Measurements from ENCODE around the gene AAGAB. TPM values are rescaled to one million over a fixed set of nuclear protein-coding genes. Genes with fewer than 3 reads are reported as not detected.
"Not testable (repeated sequence)": the region's sequence is repeated elsewhere in the genome, so short reads cannot be mapped to it uniquely, and the experiment has no call there.

AAGAB gene, protein sequence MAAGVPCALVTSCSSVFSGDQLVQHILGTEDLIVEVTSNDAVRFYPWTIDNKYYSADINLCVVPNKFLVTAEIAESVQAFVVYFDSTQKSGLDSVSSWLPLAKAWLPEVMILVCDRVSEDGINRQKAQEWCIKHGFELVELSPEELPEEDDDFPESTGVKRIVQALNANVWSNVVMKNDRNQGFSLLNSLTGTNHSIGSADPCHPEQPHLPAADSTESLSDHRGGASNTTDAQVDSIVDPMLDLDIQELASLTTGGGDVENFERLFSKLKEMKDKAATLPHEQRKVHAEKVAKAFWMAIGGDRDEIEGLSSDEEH
- 13.6 TPM for total RNA-seq

DNA sequence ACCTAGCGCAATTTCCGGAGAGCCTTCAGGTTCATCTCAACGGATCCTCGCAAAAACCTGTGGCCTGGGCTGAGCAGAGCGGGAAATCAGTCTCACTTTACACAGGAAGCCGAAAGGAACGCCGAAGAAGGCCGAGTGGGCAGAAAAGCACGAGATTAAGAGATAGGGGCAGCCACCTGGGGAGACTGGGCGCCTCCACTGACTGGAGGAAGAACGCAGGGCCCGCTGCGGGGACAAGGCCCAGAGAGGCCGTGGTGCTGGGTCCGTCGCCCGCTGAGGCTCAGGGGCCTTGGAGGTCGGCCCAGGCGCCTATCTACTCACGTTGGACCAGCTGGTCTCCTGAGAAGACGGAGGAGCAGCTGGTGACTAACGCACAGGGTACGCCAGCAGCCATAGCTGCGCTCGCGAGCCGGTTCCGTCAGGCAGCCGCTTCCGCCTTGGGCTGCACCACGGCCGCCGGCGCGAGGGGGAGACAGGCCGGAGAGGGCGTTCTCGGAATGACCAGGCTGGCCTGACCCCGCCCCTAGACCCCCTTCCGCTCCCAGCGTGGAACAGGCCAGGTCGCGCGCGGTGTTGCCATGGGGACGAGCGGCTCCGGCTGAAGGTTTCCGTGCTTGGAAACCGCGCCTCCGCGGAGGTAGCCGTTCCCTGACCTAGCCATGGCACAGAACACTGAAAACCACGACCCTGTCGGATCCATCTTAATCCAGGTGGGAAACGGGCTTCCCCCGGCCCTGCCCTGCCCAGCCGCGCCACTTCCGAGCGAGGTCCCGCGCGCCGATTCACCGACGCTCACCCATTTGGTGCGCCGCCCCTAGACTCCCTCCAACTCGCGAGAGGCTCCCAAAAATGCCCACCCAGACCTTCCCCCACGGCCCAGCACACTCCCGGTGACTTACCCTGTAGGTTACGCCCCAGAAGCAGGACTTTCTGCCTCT is at the start of gene AAGAB, which contains the start of gene IQCH:
AAGAB (minus strand) TSS at position 424 of the 938 bp plus-strand sequence; CDS start at position 394, 30 bp downstream.
IQCH (plus strand) TSS at position 549 of the 938 bp plus-strand sequence; CDS start at position 660, 111 bp downstream.
- peaks cover 8 to 22% (median 8%) of the 10 kb centered on the region in 3 donors for H3K4me1 ChIP-seq (ENCODE audit: control insufficient read depth in 3 of 3, insufficient read depth in 3 of 3, low read length in 3 of 3)
- H3K27ac ChIP-seq (ENCODE audit: low read depth, low read length) = peak within 1 kb of the TSS; percentile 89
- H3K9ac ChIP-seq (ENCODE audit: low read depth in 1 of 3, low read length in 3 of 3) = peak within 1 kb of the TSS; percentile 92 to 97 (median 97)
- H3K4me3 ChIP-seq (ENCODE audit: low read length in 3 of 3) = peak within 1 kb of the TSS; percentile 86 to 92 (median 92)
- no peaks in the 10 kb centered on the region for H3K36me3 ChIP-seq (ENCODE audit: control insufficient read depth in 3 of 3, insufficient read depth in 3 of 3, low read length in 3 of 3)
- H3K9me3 ChIP-seq (ENCODE audit: control insufficient read depth in 3 of 3, low read length in 3 of 3) = no peaks in the 10 kb centered on the region
- H3K27me3 ChIP-seq (ENCODE audit: control insufficient read depth in 3 of 3, insufficient read depth in 3 of 3, low read length in 3 of 3) = no peaks in the 10 kb centered on the region

DNA sequence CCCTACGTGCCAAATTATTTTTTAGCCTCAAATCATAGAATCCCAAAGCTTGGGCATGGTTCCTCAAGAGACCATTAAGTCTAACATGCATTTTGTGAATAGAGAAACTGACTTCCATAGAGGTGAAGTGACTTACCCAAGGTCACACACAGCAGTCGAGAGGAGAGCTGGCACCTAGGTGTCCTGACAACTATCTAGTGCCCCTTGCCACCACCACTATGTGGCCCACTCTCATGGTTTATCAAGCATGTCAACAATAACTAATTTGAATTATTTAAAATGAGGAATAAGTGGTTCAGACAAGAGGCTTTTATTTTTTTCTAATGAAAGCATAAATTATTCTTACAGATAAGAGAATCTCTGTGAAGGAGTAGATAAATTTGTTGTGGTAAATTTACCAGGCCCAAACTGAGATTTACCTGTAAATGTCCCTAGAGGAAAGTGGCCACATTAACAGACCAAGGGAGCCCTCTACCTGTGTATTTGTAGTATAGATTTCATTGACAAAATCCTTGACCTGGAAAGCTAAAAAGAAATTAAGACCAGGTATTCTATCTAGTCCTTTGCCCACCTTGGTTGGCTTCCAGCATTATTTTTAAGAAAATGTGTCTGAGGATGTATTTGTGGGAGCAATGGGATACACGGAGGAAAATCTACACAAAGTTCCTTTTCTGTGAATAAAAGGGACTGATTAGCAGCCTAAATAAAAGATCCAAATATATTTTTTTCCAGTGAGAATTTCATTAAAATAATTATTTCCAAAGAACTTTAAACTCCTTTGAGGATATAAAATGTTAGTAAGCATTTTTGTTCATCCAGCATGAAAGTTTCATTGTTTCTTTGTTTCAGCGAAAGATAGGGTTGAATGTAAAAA is 49.3 kb upstream of the AAGAB start:
- no peaks in the 10 kb centered on the region for H3K9me3 ChIP-seq (ENCODE audit: control insufficient read depth in 3 of 3, low read length in 3 of 3)
- H3K36me3 ChIP-seq (ENCODE audit: control insufficient read depth in 3 of 3, insufficient read depth in 3 of 3, low read length in 3 of 3) = no peaks in the 10 kb centered on the region
- no peak overlapping the region for H3K4me3 ChIP-seq (ENCODE audit: low read length in 3 of 3)
- H3K4me1 ChIP-seq (ENCODE audit: control insufficient read depth in 3 of 3, insufficient read depth in 3 of 3, low read length in 3 of 3) = no peaks in the 10 kb centered on the region
- H3K9ac ChIP-seq (ENCODE audit: low read depth in 1 of 3, low read length in 3 of 3) = no peak overlapping the region
- H3K27me3 ChIP-seq (ENCODE audit: control insufficient read depth in 3 of 3, insufficient read depth in 3 of 3, low read length in 3 of 3) = no peaks in the 10 kb centered on the region
- H3K27ac ChIP-seq (ENCODE audit: low read depth, low read length) = no peak overlapping the region

DNA sequence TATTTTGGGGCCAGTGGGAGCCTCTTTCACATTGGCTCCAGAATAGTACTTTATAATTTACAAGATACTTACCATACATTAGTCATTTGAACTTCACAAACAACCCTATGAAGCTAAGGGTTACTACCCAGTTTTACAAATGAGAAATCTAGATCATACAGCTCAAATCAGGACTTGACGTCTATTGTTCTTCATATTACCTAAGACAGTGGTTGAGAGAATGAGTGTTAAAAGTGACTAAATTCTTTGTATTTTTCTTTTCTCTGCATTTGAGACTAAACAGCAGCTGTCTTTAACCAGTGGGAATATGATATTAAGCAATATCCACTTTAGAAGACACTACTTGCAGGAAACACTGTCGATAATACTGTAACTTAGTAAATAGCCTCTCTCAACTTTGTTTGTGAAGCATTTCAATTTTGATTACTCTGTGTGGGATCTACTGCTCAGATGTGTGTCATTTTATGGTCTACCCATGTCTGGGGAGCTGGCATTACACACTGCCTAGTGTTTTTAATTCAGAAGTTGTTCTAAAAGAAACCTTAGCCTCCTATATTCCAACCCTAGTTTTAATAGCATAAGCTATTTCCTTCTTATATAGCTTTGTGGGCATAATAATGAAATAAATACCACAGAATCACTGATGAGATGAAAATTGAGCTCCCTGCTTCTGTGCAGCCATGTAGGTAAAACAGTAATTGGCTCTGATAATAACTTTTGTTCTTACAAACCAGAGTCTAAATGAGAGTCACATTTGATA is 46.0 kb upstream of the AAGAB start:
- no peaks in the 10 kb centered on the region for H3K9me3 ChIP-seq (ENCODE audit: control insufficient read depth in 3 of 3, low read length in 3 of 3)
- peaks cover 0 to 2% (median 0%) of the 10 kb centered on the region in 3 donors for H3K4me1 ChIP-seq (ENCODE audit: control insufficient read depth in 3 of 3, insufficient read depth in 3 of 3, low read length in 3 of 3)
- H3K27me3 ChIP-seq (ENCODE audit: control insufficient read depth in 3 of 3, insufficient read depth in 3 of 3, low read length in 3 of 3) = no peaks in the 10 kb centered on the region
- H3K9ac ChIP-seq (ENCODE audit: low read depth in 1 of 3, low read length in 3 of 3) = no peak overlapping the region
- no peak overlapping the region for H3K4me3 ChIP-seq (ENCODE audit: low read length in 3 of 3)
- no peaks in the 10 kb centered on the region for H3K36me3 ChIP-seq (ENCODE audit: control insufficient read depth in 3 of 3, insufficient read depth in 3 of 3, low read length in 3 of 3)
- peak overlapping the region; percentile 19 for H3K27ac ChIP-seq (ENCODE audit: low read depth, low read length)

DNA sequence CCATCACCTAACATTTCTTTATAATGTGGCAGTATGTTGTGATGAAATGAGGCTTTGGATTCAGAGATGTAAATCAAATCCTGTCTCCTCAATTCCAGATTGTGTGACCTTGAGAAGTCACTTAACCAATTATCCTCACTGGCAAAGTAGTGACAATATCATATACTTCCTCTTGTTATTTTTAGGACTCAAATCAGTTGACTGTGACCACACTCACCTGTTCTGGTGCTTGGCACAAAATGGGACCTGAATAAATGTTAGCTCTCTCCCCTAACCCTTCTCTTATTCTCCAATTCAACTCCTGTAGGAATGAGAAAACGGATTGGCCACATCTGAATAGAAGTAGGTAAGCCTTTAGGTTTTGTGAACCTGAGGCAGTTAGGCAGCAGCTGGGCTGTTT is 42.2 kb upstream of the AAGAB start:
- H3K9ac ChIP-seq (ENCODE audit: low read depth in 1 of 3, low read length in 3 of 3) = no peak overlapping the region
- no peaks in the 10 kb centered on the region for H3K36me3 ChIP-seq (ENCODE audit: control insufficient read depth in 3 of 3, insufficient read depth in 3 of 3, low read length in 3 of 3)
- H3K4me1 ChIP-seq (ENCODE audit: control insufficient read depth in 3 of 3, insufficient read depth in 3 of 3, low read length in 3 of 3) = peaks cover 0 to 2% (median 0%) of the 10 kb centered on the region in 3 donors
- no peaks in the 10 kb centered on the region for H3K27me3 ChIP-seq (ENCODE audit: control insufficient read depth in 3 of 3, insufficient read depth in 3 of 3, low read length in 3 of 3)
- no peak overlapping the region for H3K27ac ChIP-seq (ENCODE audit: low read depth, low read length)
- no peaks in the 10 kb centered on the region for H3K9me3 ChIP-seq (ENCODE audit: control insufficient read depth in 3 of 3, low read length in 3 of 3)
- no peak overlapping the region for H3K4me3 ChIP-seq (ENCODE audit: low read length in 3 of 3)

DNA sequence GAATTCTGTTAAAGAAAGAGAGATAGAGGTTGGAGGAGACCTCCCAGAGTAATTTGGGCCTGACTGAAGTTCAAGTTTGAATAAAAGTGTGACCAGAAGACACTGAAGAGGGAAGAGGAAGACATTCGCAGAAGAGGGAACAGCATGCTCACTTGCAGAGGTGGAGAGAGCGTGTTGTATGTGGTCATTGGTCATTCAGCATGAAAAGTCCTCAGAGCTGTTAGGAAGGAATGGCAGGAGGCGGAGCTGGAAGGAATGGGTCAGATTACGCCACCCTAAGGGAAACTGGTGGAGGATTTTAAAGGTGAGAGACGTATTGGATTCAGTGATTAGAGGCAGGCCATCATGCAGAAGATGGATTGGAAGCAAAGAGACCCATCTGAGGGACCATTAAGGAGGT is 41.7 kb upstream of the AAGAB start:
- Histone ChIP-seq H3K9me3 (ENCODE audit: control insufficient read depth in 3 of 3, low read length in 3 of 3) (no peaks in the 10 kb centered on the region), H3K27ac (ENCODE audit: low read depth, low read length) (no peak overlapping the region), H3K36me3 (ENCODE audit: control insufficient read depth in 3 of 3, insufficient read depth in 3 of 3, low read length in 3 of 3) (no peaks in the 10 kb centered on the region), H3K27me3 (ENCODE audit: control insufficient read depth in 3 of 3, insufficient read depth in 3 of 3, low read length in 3 of 3) (no peaks in the 10 kb centered on the region), H3K4me3 (ENCODE audit: low read length in 3 of 3) (no peak overlapping the region), H3K9ac (ENCODE audit: low read depth in 1 of 3, low read length in 3 of 3) (no peak overlapping the region), H3K4me1 (ENCODE audit: control insufficient read depth in 3 of 3, insufficient read depth in 3 of 3, low read length in 3 of 3) (peaks cover 0 to 2% (median 0%) of the 10 kb centered on the region in 3 donors)

DNA sequence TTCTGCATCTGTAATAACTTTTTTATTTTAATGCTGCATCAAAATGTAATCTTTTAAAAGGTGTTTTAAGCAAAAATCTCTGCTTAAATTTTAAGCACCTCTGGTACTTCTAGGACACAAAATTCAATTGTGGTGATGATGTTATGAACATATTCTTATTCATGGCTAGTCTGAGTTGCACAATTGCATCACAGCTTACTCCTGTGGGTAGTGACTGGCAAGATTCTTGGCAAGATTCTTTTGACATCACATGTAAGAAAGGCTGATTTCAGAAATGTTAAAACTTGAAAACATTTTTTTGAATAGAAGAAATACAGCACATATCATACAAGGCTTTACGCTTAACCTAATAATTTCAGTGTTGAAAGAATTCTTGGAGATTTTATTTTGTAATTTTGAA is 35.9 kb upstream of the AAGAB start:
- H3K4me3 ChIP-seq (ENCODE audit: low read length in 3 of 3) = no peak overlapping the region
- H3K9ac ChIP-seq (ENCODE audit: low read depth in 1 of 3, low read length in 3 of 3) = no peak overlapping the region
- H3K27ac ChIP-seq (ENCODE audit: low read depth, low read length) = no peak overlapping the region
- no peaks in the 10 kb centered on the region for H3K36me3 ChIP-seq (ENCODE audit: control insufficient read depth in 3 of 3, insufficient read depth in 3 of 3, low read length in 3 of 3)
- no peaks in the 10 kb centered on the region for H3K9me3 ChIP-seq (ENCODE audit: control insufficient read depth in 3 of 3, low read length in 3 of 3)
- H3K27me3 ChIP-seq (ENCODE audit: control insufficient read depth in 3 of 3, insufficient read depth in 3 of 3, low read length in 3 of 3) = no peaks in the 10 kb centered on the region
- no peaks in the 10 kb centered on the region for H3K4me1 ChIP-seq (ENCODE audit: control insufficient read depth in 3 of 3, insufficient read depth in 3 of 3, low read length in 3 of 3)

DNA sequence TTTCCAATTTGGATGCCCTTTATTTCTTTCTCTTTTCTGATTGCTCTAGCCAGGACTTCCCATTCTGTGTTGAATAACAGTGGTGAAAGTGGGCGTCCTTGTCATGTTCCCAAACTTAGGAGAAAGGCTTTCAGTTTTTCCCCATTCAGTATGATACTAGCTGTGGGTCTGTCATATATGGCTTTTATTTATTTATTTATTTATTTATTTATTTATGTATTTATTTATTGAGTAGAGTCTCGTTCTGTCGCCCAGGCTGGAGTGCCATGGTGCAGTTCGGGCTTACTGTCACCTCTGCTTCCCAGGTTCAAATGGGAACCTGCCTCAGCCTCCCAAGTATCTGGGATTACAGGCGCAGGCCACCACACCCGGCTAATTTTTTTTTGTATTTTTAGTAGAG is 31.9 kb upstream of the AAGAB start:
- H3K27me3 ChIP-seq (ENCODE audit: control insufficient read depth in 3 of 3, insufficient read depth in 3 of 3, low read length in 3 of 3); H3K27ac ChIP-seq (ENCODE audit: low read depth, low read length); H3K36me3 ChIP-seq (ENCODE audit: control insufficient read depth in 3 of 3, insufficient read depth in 3 of 3, low read length in 3 of 3); H3K9me3 ChIP-seq (ENCODE audit: control insufficient read depth in 3 of 3, low read length in 3 of 3); H3K9ac ChIP-seq (ENCODE audit: low read depth in 1 of 3, low read length in 3 of 3); H3K4me3 ChIP-seq (ENCODE audit: low read length in 3 of 3); H3K4me1 ChIP-seq (ENCODE audit: control insufficient read depth in 3 of 3, insufficient read depth in 3 of 3, low read length in 3 of 3): not testable (repeated sequence)

DNA sequence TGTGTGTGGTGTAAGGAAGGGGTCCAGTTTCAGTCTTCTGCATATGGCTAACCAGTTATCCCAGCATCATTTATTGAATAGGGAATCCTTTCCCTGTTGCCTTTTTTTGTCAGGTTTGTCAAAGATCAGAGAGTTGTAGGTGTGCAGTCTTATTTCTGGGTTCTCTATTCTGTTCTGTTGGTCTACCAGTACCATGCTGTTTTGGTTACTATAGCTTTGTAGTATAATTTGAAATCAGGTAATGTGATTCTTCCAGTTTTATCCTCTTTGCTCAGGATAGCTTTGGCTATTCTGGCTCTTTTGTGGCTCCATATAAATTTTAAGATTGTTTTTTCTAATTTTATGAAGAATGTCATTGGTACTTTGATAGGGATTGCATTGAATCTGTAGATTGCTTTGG is 31.2 kb upstream of the AAGAB start:
- H3K36me3 ChIP-seq (ENCODE audit: control insufficient read depth in 3 of 3, insufficient read depth in 3 of 3, low read length in 3 of 3); H3K4me3 ChIP-seq (ENCODE audit: low read length in 3 of 3); H3K27ac ChIP-seq (ENCODE audit: low read depth, low read length); H3K9me3 ChIP-seq (ENCODE audit: control insufficient read depth in 3 of 3, low read length in 3 of 3); H3K4me1 ChIP-seq (ENCODE audit: control insufficient read depth in 3 of 3, insufficient read depth in 3 of 3, low read length in 3 of 3); H3K27me3 ChIP-seq (ENCODE audit: control insufficient read depth in 3 of 3, insufficient read depth in 3 of 3, low read length in 3 of 3); H3K9ac ChIP-seq (ENCODE audit: low read depth in 1 of 3, low read length in 3 of 3): not testable (repeated sequence)

DNA sequence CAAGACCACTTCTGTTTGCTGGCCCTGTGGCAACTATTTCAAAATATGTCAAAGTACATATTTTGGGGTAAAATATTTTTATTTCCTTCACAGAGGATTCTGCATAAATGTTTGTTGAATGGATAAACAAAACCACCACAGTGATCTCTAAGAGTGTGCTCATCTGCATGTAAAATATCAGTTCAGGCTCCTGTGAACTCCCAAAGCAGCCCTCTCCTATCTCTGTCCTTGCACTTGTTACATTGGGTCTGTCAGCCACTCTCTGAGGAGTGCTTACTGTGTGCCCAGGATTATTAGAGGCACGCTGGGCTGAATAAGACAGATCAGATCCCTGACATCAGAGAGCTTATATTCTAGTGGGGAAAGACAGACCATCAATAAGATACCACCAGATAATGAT is 27.3 kb upstream of the AAGAB start:
- Histone ChIP-seq H3K4me1 (ENCODE audit: control insufficient read depth in 3 of 3, insufficient read depth in 3 of 3, low read length in 3 of 3) (no peaks in the 10 kb centered on the region), H3K36me3 (ENCODE audit: control insufficient read depth in 3 of 3, insufficient read depth in 3 of 3, low read length in 3 of 3) (no peaks in the 10 kb centered on the region), H3K9me3 (ENCODE audit: control insufficient read depth in 3 of 3, low read length in 3 of 3) (no peaks in the 10 kb centered on the region), H3K4me3 (ENCODE audit: low read length in 3 of 3) (no peak overlapping the region), H3K27ac (ENCODE audit: low read depth, low read length) (no peak overlapping the region), H3K9ac (ENCODE audit: low read depth in 1 of 3, low read length in 3 of 3) (no peak overlapping the region), H3K27me3 (ENCODE audit: control insufficient read depth in 3 of 3, insufficient read depth in 3 of 3, low read length in 3 of 3) (no peaks in the 10 kb centered on the region)
